Anterior cingulate cortex (tissue), 58 donors: Measurements from ENCODE around the gene RAPH1.
A peak's percentile ranks its signal among the peaks of the same experiment; 100 is the strongest.
"Not testable (repeated sequence)": the region's sequence is repeated elsewhere in the genome, so short reads cannot be mapped to it uniquely, and the experiment has no call there.

Experiments
- DNase-seq, 58 donors: peaks; one replicate each; lab custom pipeline; 2025; lab: John Stamatoyannopoulos, UW

The RAPH1 gene

GRCh38 chr2:203550266-203550665, 15.2 kb upstream of the RAPH1 start:
- no peak for DNase-seq

- DNase-seq: no peak
Measured at GRCh38 chr2:203549406-203549805, 14.3 kb upstream of the RAPH1 start.

GRCh38 chr2:203548887-203549286, 13.8 kb upstream of the RAPH1 start:
- DNase-seq: no peak

- DNase-seq: no peak
Measured at GRCh38 chr2:203547356-203547755, 12.3 kb upstream of the RAPH1 start.

GRCh38 chr2:203544402-203544801, 9.3 kb upstream of the RAPH1 start:
- DNase-seq: no peak

- no peak for DNase-seq
Measured at GRCh38 chr2:203543898-203544328, 8.8 kb upstream of the RAPH1 start.

GRCh38 chr2:203540598-203540997, 5.5 kb upstream of the RAPH1 start:
- not testable (repeated sequence) for DNase-seq

- DNase-seq: not testable (repeated sequence)
Measured at GRCh38 chr2:203538237-203538636, 3.1 kb upstream of the RAPH1 start.

GRCh38 chr2:203536586-203536951, 1.5 kb upstream of the RAPH1 start:
- DNase-seq: not testable (repeated sequence)

GRCh38 chr2:203535784-203536585, 884 bp upstream of the RAPH1 start:
- no peak for DNase-seq

- DNase-seq: peak in 24 of 58 donors; percentile 3 to 68 (median 40)
Measured at GRCh38 chr2:203534621-203535077, 452 bp downstream of the RAPH1 start.

- peak in 4 of 58 donors; percentile 4 to 26 (median 19) for DNase-seq
Measured at GRCh38 chr2:203533676-203534591, 1.2 kb downstream of the RAPH1 start.

GRCh38 chr2:203532957-203533658, 2.0 kb downstream of the RAPH1 start:
- peak in 9 of 58 donors; percentile 0 to 11 (median 4) for DNase-seq

GRCh38 chr2:203527719-203528118, 7.4 kb downstream of the RAPH1 start:
- DNase-seq: no peak

- not testable (repeated sequence) for DNase-seq
Measured at GRCh38 chr2:203513268-203513667, 21.8 kb downstream of the RAPH1 start.

GRCh38 chr2:203510941-203511305, 24.2 kb downstream of the RAPH1 start:
- no peak for DNase-seq

- no peak for DNase-seq
Measured at GRCh38 chr2:203510256-203510940, 24.7 kb downstream of the RAPH1 start.

GRCh38 chr2:203503460-203503859, 31.6 kb downstream of the RAPH1 start:
- not testable (repeated sequence) for DNase-seq

GRCh38 chr2:203501873-203502272, 33.2 kb downstream of the RAPH1 start:
- DNase-seq: no peak

- DNase-seq: no peak
Measured at GRCh38 chr2:203500951-203501350, 34.1 kb downstream of the RAPH1 start.
